ENCODE results near the gene PCSK6. TPM values are rescaled to one million over a fixed set of nuclear protein-coding genes. Genes with fewer than 3 reads are reported as not detected.

PCSK6 gene
- total RNA-seq, 2 experiments from 2014 or later = 0.28 TPM; not detected in 1

DNA sequence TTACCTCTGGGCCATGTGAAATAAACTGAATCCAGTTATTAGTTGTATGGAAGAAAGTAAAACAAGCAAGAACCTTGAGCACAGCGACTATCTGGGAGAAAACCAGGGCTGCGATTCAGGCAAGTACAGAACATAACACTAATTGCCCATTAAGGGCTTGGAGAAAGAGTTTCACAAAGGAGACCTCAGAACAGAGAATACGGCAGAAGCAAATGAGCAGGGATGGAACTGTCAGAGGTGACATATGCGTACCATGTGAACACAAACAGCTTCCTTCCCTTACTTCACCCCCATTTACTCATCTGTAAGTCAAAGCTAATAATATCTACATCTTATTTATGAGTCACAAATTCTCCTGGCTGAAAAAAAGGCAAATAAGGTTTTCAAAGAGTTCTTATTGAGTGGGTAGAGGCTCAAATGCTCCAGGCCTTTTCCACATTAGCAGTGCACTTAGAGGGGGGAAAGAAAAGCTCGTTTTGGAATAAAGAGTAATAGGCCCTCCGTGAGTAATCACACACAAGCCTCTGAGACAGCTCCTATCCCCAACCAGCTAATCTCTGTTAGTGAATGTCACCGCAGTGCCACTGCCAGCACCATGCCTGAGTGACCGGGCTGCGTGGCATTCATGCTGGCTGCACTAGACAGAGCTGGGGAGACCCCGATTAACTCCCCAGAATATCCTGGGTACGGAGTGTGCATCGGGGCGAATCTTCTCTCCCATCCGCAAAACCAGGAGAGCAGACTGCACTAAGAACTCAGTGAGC lies 2.6 kb downstream of the PCSK6 start:
- H3K4me3 ChIP-seq (ENCODE audit: low read length) = no peak overlapping the region
- no peak overlapping the region for H3K27ac Mint-ChIP-seq
- DNase-seq = no peak
- POLR2A ChIA-PET = no interaction called here
- CTCF ChIA-PET = no interaction called here
- H3K27me3 Mint-ChIP-seq = peaks cover 55% of the 10 kb centered on the region
- H3K4me3 Mint-ChIP-seq = no peak overlapping the region
- TF ChIP-seq, protein P1, sequence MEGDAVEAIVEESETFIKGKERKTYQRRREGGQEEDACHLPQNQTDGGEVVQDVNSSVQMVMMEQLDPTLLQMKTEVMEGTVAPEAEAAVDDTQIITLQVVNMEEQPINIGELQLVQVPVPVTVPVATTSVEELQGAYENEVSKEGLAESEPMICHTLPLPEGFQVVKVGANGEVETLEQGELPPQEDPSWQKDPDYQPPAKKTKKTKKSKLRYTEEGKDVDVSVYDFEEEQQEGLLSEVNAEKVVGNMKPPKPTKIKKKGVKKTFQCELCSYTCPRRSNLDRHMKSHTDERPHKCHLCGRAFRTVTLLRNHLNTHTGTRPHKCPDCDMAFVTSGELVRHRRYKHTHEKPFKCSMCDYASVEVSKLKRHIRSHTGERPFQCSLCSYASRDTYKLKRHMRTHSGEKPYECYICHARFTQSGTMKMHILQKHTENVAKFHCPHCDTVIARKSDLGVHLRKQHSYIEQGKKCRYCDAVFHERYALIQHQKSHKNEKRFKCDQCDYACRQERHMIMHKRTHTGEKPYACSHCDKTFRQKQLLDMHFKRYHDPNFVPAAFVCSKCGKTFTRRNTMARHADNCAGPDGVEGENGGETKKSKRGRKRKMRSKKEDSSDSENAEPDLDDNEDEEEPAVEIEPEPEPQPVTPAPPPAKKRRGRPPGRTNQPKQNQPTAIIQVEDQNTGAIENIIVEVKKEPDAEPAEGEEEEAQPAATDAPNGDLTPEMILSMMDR (IDR thresholded peaks at IDR 0.05) = no peak
- intact Hi-C loops (cut with DNase I, micrococcal nuclease) = no loop called here
- H3K4me1 ChIP-seq (ENCODE audit: insufficient read depth, low read length) = no peaks in the 10 kb centered on the region
- peaks cover 26 to 33% of the 10 kb centered on the region in 2 experiments for H3K27me3 ChIP-seq (ENCODE audit: control insufficient read depth in 1 of 2, insufficient read depth in 2 of 2, low read length in 2 of 2)
- H3K27ac ChIP-seq (ENCODE audit: low read depth in 1 of 2, low read length in 2 of 2) = no peak overlapping the region
- ATAC-seq (ENCODE audit: poor library complexity) = no peak
- H3K36me3 Mint-ChIP-seq (ENCODE audit: low read depth) = no peaks in the 10 kb centered on the region
- peaks cover 0 to 7% of the 10 kb centered on the region in 2 experiments for H3K9me3 ChIP-seq (ENCODE audit: control insufficient read depth in 1 of 2, insufficient read depth in 1 of 2, low read length in 2 of 2)
- no peaks in the 10 kb centered on the region for H3K36me3 ChIP-seq (ENCODE audit: insufficient read depth, low read length)
- no peaks in the 10 kb centered on the region for H3K9me3 Mint-ChIP-seq
- no peaks in the 10 kb centered on the region for H3K4me1 Mint-ChIP-seq (ENCODE audit: low read depth)

DNA sequence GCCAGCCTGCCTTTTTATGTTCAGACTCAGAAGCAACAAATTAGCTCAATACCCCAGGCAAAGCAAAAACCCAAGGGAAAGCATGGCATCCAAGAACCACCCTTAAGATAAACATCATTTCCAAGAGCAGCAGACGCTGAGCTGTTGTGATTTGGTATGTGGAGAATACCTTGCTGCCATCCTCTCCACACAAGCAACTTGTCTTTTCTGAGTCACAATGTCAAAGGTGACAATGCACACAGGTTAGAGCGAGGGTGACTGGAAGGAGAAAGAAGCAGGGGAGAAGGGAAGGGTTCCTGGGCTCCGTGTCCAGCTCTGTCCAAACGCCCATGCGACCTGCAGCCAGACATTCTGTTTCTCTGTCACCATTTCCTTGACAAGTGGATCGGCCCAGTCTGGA lies 6.0 kb downstream of the PCSK6 start:
- Histone ChIP-seq H3K4me3 (ENCODE audit: low read length) (no peak overlapping the region), H3K27me3 (ENCODE audit: control insufficient read depth in 1 of 2, insufficient read depth in 2 of 2, low read length in 2 of 2) (peaks cover 15 to 25% of the 10 kb centered on the region in 2 experiments), H3K27ac (ENCODE audit: low read depth in 1 of 2, low read length in 2 of 2) (no peak overlapping the region), H3K36me3 (ENCODE audit: insufficient read depth, low read length) (no peaks in the 10 kb centered on the region), H3K4me1 (ENCODE audit: insufficient read depth, low read length) (no peaks in the 10 kb centered on the region), H3K9me3 (ENCODE audit: control insufficient read depth in 1 of 2, insufficient read depth in 1 of 2, low read length in 2 of 2) (no peaks in the 10 kb centered on the region)
- intact Hi-C loops (cut with DNase I, micrococcal nuclease) = no loop called here
- Mint-ChIP-seq H3K4me3 (no peak overlapping the region), H3K9me3 (no peaks in the 10 kb centered on the region), H3K27ac (no peak overlapping the region), H3K4me1 (ENCODE audit: low read depth) (no peaks in the 10 kb centered on the region), H3K27me3 (peaks cover 62% of the 10 kb centered on the region), H3K36me3 (ENCODE audit: low read depth) (no peaks in the 10 kb centered on the region)
- CTCF ChIA-PET = no interaction called here
- DNase-seq (no peak), ATAC-seq (ENCODE audit: poor library complexity) (no peak)
- POLR2A ChIA-PET = no interaction called here
- TF ChIP-seq, protein P1 (IDR thresholded peaks at IDR 0.05) = no peak

DNA sequence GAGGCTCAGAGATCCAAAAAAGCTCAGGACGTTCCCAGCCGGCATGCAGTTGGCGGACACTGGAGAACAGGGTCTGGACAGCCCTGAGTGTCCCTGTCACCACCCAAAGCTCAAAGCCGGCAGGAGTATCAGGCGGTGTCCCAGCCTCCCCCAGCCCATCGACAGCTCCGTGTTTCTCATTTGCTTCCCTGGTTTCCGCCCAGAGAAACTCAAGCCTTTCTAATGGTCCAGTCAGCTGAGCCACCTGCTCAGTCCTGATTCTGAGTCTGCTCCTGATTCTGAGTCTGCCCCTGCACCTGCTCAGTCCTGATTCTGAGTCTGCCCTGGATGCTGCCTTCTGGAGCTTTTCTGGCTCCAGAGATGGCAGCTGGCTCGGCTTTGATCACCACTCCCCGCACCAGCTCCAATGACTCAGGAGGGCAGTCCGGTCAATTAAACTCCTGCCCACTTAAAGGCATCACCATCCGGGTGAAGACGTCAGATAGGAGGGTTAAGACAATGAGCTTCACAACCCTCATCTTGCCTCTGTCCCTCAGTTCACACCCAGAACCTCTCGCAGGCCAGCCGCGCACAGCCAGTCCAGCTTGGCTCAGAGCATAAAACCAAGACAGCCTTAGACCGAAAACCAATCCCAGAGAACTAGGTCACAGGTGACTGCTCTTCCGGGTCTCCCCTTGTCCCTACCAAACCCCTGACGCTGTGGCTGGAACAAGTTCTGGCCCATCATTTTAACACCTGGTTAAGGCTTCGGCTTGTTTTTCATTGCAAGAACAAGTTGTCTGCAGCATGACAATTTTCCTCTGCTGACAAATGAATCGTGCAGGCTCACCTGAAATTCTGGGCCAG lies 6.8 kb downstream of the PCSK6 start:
- Mint-ChIP-seq H3K4me3 (no peak overlapping the region), H3K36me3 (ENCODE audit: low read depth) (no peaks in the 10 kb centered on the region), H3K27me3 (peaks cover 62% of the 10 kb centered on the region), H3K9me3 (no peaks in the 10 kb centered on the region), H3K4me1 (ENCODE audit: low read depth) (no peaks in the 10 kb centered on the region), H3K27ac (no peak overlapping the region)
- no peaks in the 10 kb centered on the region for H3K4me1 ChIP-seq (ENCODE audit: insufficient read depth, low read length)
- ChIA-PET POLR2A (no interaction called here), CTCF (no interaction called here)
- DNase-seq (no peak), ATAC-seq (ENCODE audit: poor library complexity) (no peak)
- H3K27me3 ChIP-seq (ENCODE audit: control insufficient read depth in 1 of 2, insufficient read depth in 2 of 2, low read length in 2 of 2) = peaks cover 13 to 18% of the 10 kb centered on the region in 2 experiments
- no peaks in the 10 kb centered on the region for H3K9me3 ChIP-seq (ENCODE audit: control insufficient read depth in 1 of 2, insufficient read depth in 1 of 2, low read length in 2 of 2)
- TF ChIP-seq, protein P1 (IDR thresholded peaks at IDR 0.05) = no peak
- intact Hi-C loops (cut with DNase I, micrococcal nuclease) = no loop called here
- H3K36me3 ChIP-seq (ENCODE audit: insufficient read depth, low read length) = no peaks in the 10 kb centered on the region
- H3K4me3 ChIP-seq (ENCODE audit: low read length) = no peak overlapping the region
- H3K27ac ChIP-seq (ENCODE audit: low read depth in 1 of 2, low read length in 2 of 2) = no peak overlapping the region

All from CD4-positive, alpha-beta T cell (primary cell).